H1 (cell line): ENCODE measurements around the gene TNFAIP1. TPM values are rescaled to one million over a fixed set of nuclear protein-coding genes. Genes with fewer than 3 reads are reported as not detected.

ENCODE experiments used
- BRCA1 ChIP-seq: IDR thresholded peaks from 2 replicates; pipeline ENCODE4 v1.6.1; 2012; ENCODE audit warnings: low read depth, low read length, improper control_type of control experiment
- CREB1 ChIP-seq: IDR thresholded peaks from 2 replicates; pipeline ENCODE4 v1.6.1; 2012; ENCODE audit warnings: inconsistent platforms
- HDAC6 ChIP-seq: IDR thresholded peaks from one replicate; pipeline ENCODE4 v1.7.1; 2012; ENCODE audit warnings: low read depth, mild to moderate bottlenecking, inconsistent platforms, low read length, moderate library complexity
- KDM4A ChIP-seq: IDR thresholded peaks from one replicate; pipeline ENCODE4 v1.7.1; 2012; ENCODE audit warnings: low read depth, mild to moderate bottlenecking, moderate library complexity, low read length, inconsistent platforms; ENCODE audit not compliant: severe bottlenecking
- TAF7 ChIP-seq: optimal IDR thresholded peaks from 2 replicates; pipeline ENCODE3; 2011; ENCODE audit warnings: low read depth, mild to moderate bottlenecking, inconsistent platforms, low read length, moderate library complexity, borderline replicate concordance
- ZNF274 ChIP-seq: IDR thresholded peaks from 2 replicates; pipeline ENCODE4 v1.7.0; 2012; ENCODE audit warnings: low read length, borderline replicate concordance; ENCODE audit errors: extremely low read depth
- polyA plus RNA-seq, 7 experiments: library from polyadenylated mRNA; depleted of rRNA in 3 of 7; stranded (reverse) in 5 of 7; unstranded in 2 of 7; fragments of >200 nt in 5 of 7; fragments of 200-250 nt in 2 of 7; gene quantifications; 1 replicate in 5 of 7; 2 replicates in 1 of 7; 4 replicates in 1 of 7; pipeline versions ENCODE4 v1.2.1 to v1.2.3, GENCODE V29; 2011 to 2013; ENCODE audit warnings: missing spikeins in 2 of 7, mixed read lengths in 2 of 7
- total RNA-seq: library from RNA; stranded (reverse); fragmentation: NEBNext Ultra II Directional; extraction: Animal tissue kit (Norgen Biotek cat#: 25700); gene quantifications from 2 replicates; pipeline ENCODE4 v1.2.1, GENCODE V29; 2021
- TF ChIP-seq, protein P1 (sequence below), 3 experiments: IDR thresholded peaks; 1 replicate in 2 of 3; 2 replicates in 1 of 3; pipeline versions ENCODE4 v1.5.1 to v1.6.1; 2011; ENCODE audit warnings: low read length in 3 of 3, mild to moderate bottlenecking in 3 of 3, inconsistent platforms in 2 of 3, low read depth in 1 of 3, moderate library complexity in 1 of 3; ENCODE audit not compliant: insufficient read depth in 1 of 3; ENCODE audit errors: control extremely low read depth in 1 of 3

The TNFAIP1 gene
- total and polyA plus RNA-seq, 2 of the 8 experiments (the other 6 are each of a cell fraction or from before 2014, with no cell fraction given) = 16.9 to 19.5 TPM

DNA sequence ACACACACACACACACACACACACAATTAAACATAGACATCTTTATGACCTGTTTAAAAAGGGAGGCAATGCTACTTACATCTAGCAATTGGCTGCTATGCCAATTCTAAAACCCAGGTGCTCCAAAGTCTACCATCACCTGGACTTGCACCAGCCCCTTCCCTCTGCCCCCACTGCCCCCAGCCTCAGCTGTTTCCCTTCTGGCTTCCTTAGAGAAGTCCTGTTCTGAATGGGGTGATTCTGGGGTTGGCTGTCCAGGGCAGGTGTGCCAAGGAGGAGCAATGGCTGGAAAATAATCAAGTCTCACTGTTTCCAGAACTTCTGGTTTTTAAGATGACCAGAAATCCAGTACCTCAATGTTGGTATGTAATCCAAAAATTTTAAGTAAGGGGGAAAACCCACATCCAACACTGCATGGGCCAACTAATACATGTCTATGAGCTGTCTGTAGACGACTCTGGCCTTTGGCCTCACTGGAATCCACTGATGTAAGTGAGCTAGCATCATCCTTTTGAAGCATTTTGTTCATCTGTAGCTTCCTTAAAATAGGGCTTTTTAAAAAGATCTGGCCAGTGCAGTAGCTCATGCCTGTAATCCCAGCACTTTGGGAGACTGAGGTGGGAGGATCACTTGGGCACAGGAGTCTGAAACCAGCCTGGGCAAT, 2.3 kb upstream of the TNFAIP1 start (continued):
- TF ChIP-seq KDM4A (no peak), HDAC6 (no peak), ZNF274 (no peak), TAF7 (no peak), BRCA1 (no peak), CREB1 (no peak)
- TF ChIP-seq, protein P1, sequence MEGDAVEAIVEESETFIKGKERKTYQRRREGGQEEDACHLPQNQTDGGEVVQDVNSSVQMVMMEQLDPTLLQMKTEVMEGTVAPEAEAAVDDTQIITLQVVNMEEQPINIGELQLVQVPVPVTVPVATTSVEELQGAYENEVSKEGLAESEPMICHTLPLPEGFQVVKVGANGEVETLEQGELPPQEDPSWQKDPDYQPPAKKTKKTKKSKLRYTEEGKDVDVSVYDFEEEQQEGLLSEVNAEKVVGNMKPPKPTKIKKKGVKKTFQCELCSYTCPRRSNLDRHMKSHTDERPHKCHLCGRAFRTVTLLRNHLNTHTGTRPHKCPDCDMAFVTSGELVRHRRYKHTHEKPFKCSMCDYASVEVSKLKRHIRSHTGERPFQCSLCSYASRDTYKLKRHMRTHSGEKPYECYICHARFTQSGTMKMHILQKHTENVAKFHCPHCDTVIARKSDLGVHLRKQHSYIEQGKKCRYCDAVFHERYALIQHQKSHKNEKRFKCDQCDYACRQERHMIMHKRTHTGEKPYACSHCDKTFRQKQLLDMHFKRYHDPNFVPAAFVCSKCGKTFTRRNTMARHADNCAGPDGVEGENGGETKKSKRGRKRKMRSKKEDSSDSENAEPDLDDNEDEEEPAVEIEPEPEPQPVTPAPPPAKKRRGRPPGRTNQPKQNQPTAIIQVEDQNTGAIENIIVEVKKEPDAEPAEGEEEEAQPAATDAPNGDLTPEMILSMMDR (IDR thresholded peaks at IDR 0.05; ENCODE audit: control extremely low read depth in 1 of 3, insufficient read depth in 1 of 3, low read depth in 1 of 3, low read length in 3 of 3) = no peak
